BJ (cell line): ENCODE data around the gene STXBP2. TPM values are rescaled to one million over a fixed set of nuclear protein-coding genes. Genes with fewer than 3 reads are reported as not detected.

Experiments
- CTCF ChIA-PET: fragments of 350-600 bp; formaldehyde crosslinking; extraction: SDS; loops from one replicate; lab custom pipeline; 2021; ENCODE audit warnings: antibody characterized with exemption, inconsistent platforms; lab: Yijun Ruan, JAX
- POLR2A ChIA-PET: fragments of 300-600 bp; sonication (Branson Sonifier 250); formaldehyde crosslinking; extraction: SDS; loops from one replicate; lab custom pipeline; 2021; ENCODE audit warnings: antibody characterized with exemption; lab: Charles Lee
- DNase-seq: peaks from one replicate; pipeline ENCODE4 v3.0.0-alpha.2; 2011; ENCODE audit warnings: low read depth
- H3K27me3 ChIP-seq: 2 replicates; pipeline ENCODE4 v1.6.0; 2011; ENCODE audit warnings: low read length; ENCODE audit not compliant: control insufficient read depth, insufficient read depth
- H3K36me3 ChIP-seq: 2 replicates; pipeline ENCODE4 v1.5.1; 2011; ENCODE audit warnings: low read length; ENCODE audit not compliant: control insufficient read depth, insufficient read depth
- H3K4me3 ChIP-seq: 2 replicates; pipeline ENCODE4 v1.5.1; 2011; ENCODE audit warnings: low read depth, mild to moderate bottlenecking, control low read depth, low read length
- polyA plus RNA-seq: library from polyadenylated mRNA; depleted of rRNA; stranded (reverse); fragments of >200 nt; gene quantifications from 2 replicates; pipeline ENCODE4 v1.2.3, GENCODE V29; 2011
- TF ChIP-seq, protein P1 (sequence below): IDR thresholded peaks from 2 replicates; pipeline ENCODE4 v1.5.1; 2011; ENCODE audit warnings: low read depth, mild to moderate bottlenecking, control low read depth, inconsistent platforms, low read length, moderate library complexity; ENCODE audit not compliant: insufficient read depth

STXBP2 gene
- polyA plus RNA-seq, 1 experiment = 39.4 TPM

DNA sequence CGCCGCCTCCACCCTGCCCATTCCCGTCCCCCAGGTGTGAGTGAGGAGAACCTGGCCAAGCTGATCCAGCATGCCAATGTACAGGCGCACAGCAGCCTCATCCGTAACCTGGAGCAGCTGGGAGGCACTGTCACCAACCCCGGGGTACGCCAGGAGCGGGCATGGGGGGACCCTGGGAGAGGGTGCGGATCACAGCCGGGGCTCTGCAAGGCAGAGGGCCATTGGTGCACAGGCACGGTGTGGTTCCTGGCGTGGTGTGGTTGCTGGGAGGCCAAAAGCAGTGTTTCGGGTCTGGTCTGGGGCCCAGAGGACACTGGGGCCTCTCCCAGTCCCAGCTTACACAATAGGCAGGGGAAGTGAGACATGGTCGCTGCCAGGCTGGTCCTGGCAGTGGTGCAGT lies 8.3 kb downstream of the STXBP2 start:
- peaks cover 2% of the 10 kb centered on the region for H3K36me3 ChIP-seq
- TF ChIP-seq, protein P1, sequence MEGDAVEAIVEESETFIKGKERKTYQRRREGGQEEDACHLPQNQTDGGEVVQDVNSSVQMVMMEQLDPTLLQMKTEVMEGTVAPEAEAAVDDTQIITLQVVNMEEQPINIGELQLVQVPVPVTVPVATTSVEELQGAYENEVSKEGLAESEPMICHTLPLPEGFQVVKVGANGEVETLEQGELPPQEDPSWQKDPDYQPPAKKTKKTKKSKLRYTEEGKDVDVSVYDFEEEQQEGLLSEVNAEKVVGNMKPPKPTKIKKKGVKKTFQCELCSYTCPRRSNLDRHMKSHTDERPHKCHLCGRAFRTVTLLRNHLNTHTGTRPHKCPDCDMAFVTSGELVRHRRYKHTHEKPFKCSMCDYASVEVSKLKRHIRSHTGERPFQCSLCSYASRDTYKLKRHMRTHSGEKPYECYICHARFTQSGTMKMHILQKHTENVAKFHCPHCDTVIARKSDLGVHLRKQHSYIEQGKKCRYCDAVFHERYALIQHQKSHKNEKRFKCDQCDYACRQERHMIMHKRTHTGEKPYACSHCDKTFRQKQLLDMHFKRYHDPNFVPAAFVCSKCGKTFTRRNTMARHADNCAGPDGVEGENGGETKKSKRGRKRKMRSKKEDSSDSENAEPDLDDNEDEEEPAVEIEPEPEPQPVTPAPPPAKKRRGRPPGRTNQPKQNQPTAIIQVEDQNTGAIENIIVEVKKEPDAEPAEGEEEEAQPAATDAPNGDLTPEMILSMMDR = no peak
- H3K4me3 ChIP-seq = no peak overlapping the region
- POLR2A ChIA-PET = no interaction called here
- H3K27me3 ChIP-seq = no peaks in the 10 kb centered on the region
- no peak for DNase-seq
- CTCF ChIA-PET = interaction anchor here (0.8 kb wide), 1 partner anchor 35 kb away, joined by 4 read pairs; the partner anchor contains the start of gene TRAPPC5

DNA sequence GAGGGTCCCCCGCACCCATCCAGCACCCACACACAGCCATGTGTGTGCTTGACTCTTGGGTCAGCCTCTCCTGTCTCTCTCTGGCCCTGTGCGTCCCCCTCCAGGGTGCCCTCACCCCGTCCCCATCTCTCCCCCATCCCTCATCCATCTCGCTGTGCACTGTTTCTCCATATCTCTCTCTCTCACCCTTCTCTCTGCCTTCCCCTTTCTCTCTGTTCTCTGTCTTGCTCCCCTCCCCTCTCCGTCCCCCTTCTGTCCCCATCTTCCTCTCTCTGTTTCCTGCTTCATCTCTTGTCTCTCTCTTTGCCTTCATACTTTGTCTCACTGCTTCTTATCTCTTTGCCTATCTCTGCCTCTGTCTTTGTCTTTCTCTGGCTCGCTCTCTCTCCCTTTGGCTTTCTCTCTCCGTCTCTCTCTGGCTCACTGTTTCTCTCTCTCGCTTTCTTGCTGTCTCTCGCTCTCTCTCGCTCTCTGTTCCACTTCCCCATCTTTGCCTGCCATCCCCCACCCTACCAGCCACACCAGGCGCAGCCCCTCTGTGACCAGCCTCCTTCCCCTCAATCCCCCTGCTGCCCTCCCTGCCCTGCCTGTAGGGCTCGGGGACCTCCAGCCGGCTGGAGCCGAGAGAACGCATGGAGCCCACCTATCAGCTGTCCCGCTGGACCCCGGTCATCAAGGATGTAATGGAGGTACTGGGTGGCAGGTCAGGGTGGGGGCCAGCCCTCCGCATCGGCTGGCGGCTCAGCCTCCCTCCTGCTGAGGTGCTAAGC lies 8.9 kb downstream of the STXBP2 start:
- TF ChIP-seq, protein P1 = no peak
- ChIA-PET POLR2A (no interaction called here), CTCF (no interaction called here)
- DNase-seq = no peak
- no peak overlapping the region for H3K4me3 ChIP-seq
- H3K27me3 ChIP-seq = peaks cover 3% of the 10 kb centered on the region; the same call in 1 of the 2 replicates
- peaks cover 2% of the 10 kb centered on the region for H3K36me3 ChIP-seq

DNA sequence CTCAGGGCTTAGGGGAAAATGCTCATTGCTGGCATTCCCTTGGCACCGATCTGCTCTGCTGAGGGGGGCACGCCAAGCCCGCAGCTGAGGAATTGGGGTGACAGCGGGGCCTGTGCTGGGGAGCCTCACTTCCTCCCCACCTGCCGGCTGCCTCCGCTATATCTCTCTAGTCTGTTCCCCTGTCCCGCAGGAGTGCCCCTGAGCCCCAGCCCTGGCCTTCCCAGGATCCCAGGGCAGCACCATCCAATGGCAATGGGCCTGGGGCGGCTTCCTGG lies 9.5 kb downstream of the STXBP2 start:
- CTCF ChIA-PET = no interaction called here
- TF ChIP-seq, protein P1 = no peak

DNA sequence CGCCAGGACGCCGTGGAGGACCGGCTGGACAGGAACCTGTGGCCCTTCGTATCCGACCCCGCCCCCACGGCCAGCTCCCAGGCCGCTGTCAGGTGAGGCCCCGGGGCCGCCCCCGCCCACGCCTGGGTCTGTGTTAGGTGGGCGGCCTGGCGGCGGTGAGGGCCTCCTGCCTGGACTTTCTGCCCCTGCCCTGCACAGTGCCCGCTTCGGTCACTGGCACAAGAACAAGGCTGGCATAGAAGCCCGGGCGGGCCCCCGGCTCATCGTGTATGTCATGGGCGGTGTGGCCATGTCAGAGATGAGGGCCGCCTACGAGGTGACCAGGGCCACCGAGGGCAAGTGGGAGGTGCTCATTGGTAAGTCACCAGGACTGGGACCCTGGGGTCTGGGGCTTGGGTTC lies 10.2 kb downstream of the STXBP2 start:
- no peak for DNase-seq
- TF ChIP-seq, protein P1 = no peak
- ChIA-PET POLR2A (no interaction called here), CTCF (no interaction called here)
- H3K4me3 ChIP-seq = no peak overlapping the region
- H3K36me3 ChIP-seq = peaks cover 2% of the 10 kb centered on the region
- peaks cover 3% of the 10 kb centered on the region; the same call in 1 of the 2 replicates for H3K27me3 ChIP-seq

More for the DNA sequence above, 9.5 kb downstream of the STXBP2 start:
- DNase-seq = no peak
- Histone ChIP-seq H3K36me3 (peaks cover 2% of the 10 kb centered on the region), H3K4me3 (no peak overlapping the region), H3K27me3 (peaks cover 3% of the 10 kb centered on the region; the same call in 1 of the 2 replicates)
- POLR2A ChIA-PET = no interaction called here

DNA sequence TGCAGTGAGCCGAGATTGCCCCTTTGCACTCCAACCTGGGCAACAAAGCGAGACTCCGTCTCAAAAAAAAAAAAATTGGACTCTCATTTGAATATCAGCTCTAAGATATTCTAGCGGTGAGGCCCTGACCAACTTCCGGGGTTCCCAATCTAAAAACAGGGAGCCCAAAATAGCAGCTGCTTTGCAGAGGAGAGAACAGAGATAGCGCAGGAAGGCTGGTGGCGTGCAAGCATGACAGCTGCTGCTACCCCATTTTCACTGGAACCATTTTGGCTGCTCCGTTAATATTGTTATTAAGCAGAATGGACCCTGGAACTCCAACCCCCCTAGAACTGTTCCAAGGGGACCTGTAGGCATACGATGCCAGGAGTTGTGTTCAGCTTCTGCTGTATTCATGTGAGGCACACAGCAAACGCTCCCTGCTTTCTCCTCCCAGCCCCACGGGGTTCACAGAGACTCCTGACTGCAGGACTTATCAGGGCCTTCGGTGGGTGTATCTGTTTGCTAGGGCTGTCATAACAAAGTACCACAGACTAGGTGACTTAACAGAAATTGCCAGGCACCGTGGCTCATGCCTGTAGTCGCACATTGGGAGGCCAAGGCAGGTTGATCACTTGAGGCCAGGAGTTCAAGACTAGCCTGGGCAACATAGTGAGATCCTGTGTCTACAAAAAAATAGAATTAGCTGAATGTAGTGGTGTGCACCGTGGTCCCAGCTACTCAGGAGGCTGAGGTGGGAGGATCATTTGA lies 11.5 kb downstream of the STXBP2 start:
- H3K4me3 ChIP-seq = no peak overlapping the region
- no peak for DNase-seq
- TF ChIP-seq, protein P1 = no peak
- H3K27me3 ChIP-seq = peaks cover 3% of the 10 kb centered on the region; the same call in 1 of the 2 replicates
- H3K36me3 ChIP-seq = no peaks in the 10 kb centered on the region; the same call in 1 of the 2 replicates
- ChIA-PET CTCF (interaction anchor here (0.6 to 11.0 kb wide), 5 partner anchors 13 to 151 kb away, joined by 3 to 91 read pairs (median 4); partner anchors contain the start of gene TRAPPC5), POLR2A (no interaction called here)
